GM23338 (cell line): ENCODE results near the gene FAM171A1. TPM values are rescaled to one million over a fixed set of nuclear protein-coding genes. Genes with fewer than 3 reads are reported as not detected.
"Not testable (repeated sequence)": the region's sequence is repeated elsewhere in the genome, so short reads cannot be mapped to it uniquely, and the experiment has no call there.

ENCODE experiments used
- ATAC-seq: fragments of 200-7000 bp; cut with Tn5 transposase; 3 replicates; pipeline ENCODE4 v1.9.1; 2020
- DNase-seq: peaks from one replicate; pipeline ENCODE4 v3.0.0-alpha.2; 2015; ENCODE audit warnings: low spot score
- H2AFZ ChIP-seq: fragments of 200-600 bp; sonication (generic); 2 replicates; pipeline ENCODE4 v1.8.0; 2016; ENCODE audit warnings: antibody characterized with exemption, mild to moderate bottlenecking, moderate library complexity
- H3F3A ChIP-seq: fragments of 200-600 bp; sonication (generic); replicated peaks from 2 replicates; pipeline ENCODE4 v1.8.0; 2017; ENCODE audit warnings: antibody characterized with exemption, mixed run types, low read depth
- H3K27ac ChIP-seq: fragments of 200-600 bp; sonication (generic); 2 replicates; pipeline ENCODE4 v1.6.1; 2016; ENCODE audit warnings: low read depth
- H3K27me3 ChIP-seq: fragments of 200-600 bp; sonication (generic); 2 replicates; pipeline ENCODE4 v1.8.0; 2016; ENCODE audit warnings: mild to moderate bottlenecking, mixed run types, moderate library complexity; ENCODE audit not compliant: insufficient read depth
- H3K36me3 ChIP-seq: fragments of 200-600 bp; sonication (generic); 2 replicates; pipeline ENCODE4 v1.8.0; 2016; ENCODE audit warnings: mild to moderate bottlenecking; ENCODE audit not compliant: insufficient read depth
- H3K4me1 ChIP-seq: fragments of 200-600 bp; sonication (generic); 2 replicates; pipeline ENCODE4 v1.8.0; 2016; ENCODE audit warnings: mild to moderate bottlenecking, moderate library complexity; ENCODE audit not compliant: insufficient read depth
- H3K4me2 ChIP-seq: fragments of 200-600 bp; sonication (generic); 2 replicates; pipeline ENCODE4 v1.7.1; 2017; ENCODE audit warnings: mixed run types
- H3K4me3 ChIP-seq: fragments of 200-600 bp; sonication (generic); 2 replicates; pipeline ENCODE4 v1.6.1; 2016; ENCODE audit warnings: mixed run types
- H3K79me2 ChIP-seq: fragments of 200-600 bp; sonication (generic); replicated peaks from 2 replicates; pipeline ENCODE4 v1.8.0; 2017; ENCODE audit warnings: mild to moderate bottlenecking; ENCODE audit not compliant: insufficient read depth
- H3K9me2 ChIP-seq: fragments of 200-600 bp; sonication (generic); 2 replicates; pipeline ENCODE4 v1.8.0; 2017; ENCODE audit not compliant: insufficient read depth
- H4K20me1 ChIP-seq: fragments of 200-600 bp; sonication (generic); replicated peaks from 2 replicates; pipeline ENCODE4 v1.8.0; 2017; ENCODE audit warnings: mild to moderate bottlenecking; ENCODE audit not compliant: insufficient read depth
- H3K27ac Mint-ChIP-seq: 2 replicates; pipeline ENCODE4 v1.8.0; 2020; ENCODE audit warnings: inconsistent platforms, mild to moderate bottlenecking, moderate library complexity, mixed read lengths
- H3K27me3 Mint-ChIP-seq: 3 replicates; pipeline ENCODE4 v1.8.0; 2022; ENCODE audit warnings: low read depth, mild to moderate bottlenecking, moderate library complexity, mixed read lengths, inconsistent platforms; ENCODE audit not compliant: insufficient read depth, poor library complexity
- H3K36me3 Mint-ChIP-seq: 3 replicates; pipeline ENCODE4 v1.8.0; 2021; ENCODE audit warnings: low read depth, mild to moderate bottlenecking, inconsistent platforms, moderate library complexity, mixed read lengths
- H3K4me1 Mint-ChIP-seq: 3 replicates; pipeline ENCODE4 v1.8.0; 2020; ENCODE audit warnings: mild to moderate bottlenecking, inconsistent platforms, mixed read lengths
- H3K4me3 Mint-ChIP-seq: 3 replicates; pipeline ENCODE4 v1.8.0; 2021; ENCODE audit warnings: moderate library complexity, mild to moderate bottlenecking, inconsistent platforms, mixed read lengths
- H3K9me3 Mint-ChIP-seq: 3 replicates; pipeline ENCODE4 v1.8.0; 2020; ENCODE audit warnings: moderate library complexity, mild to moderate bottlenecking, inconsistent platforms, mixed read lengths
- CREB1 ChIP-seq: fragments of 250-450 bp; sonication (Bioruptor Pico); IDR thresholded peaks from 2 replicates; pipeline ENCODE4 v1.5.0; 2020; ENCODE audit warnings: low read depth, mild to moderate bottlenecking, moderate library complexity
- EZH2 ChIP-seq: fragments of 200-600 bp; sonication (generic); IDR thresholded peaks from one replicate; pipeline ENCODE4 v1.8.0; 2017; ENCODE audit warnings: antibody characterized with exemption, mild to moderate bottlenecking, low read depth; ENCODE audit not compliant: unreplicated experiment
- EZH2phosphoT487 ChIP-seq: fragments of 200-600 bp; sonication (generic); IDR thresholded peaks from one replicate; pipeline ENCODE4 v1.8.1; 2018; ENCODE audit warnings: antibody characterized with exemption; ENCODE audit not compliant: unreplicated experiment
- STAT1 ChIP-seq: IDR thresholded peaks from one replicate; pipeline ENCODE4 v1.6.1; 2016; ENCODE audit warnings: antibody characterized with exemption; ENCODE audit not compliant: unreplicated experiment
- ZNF114 ChIP-seq: fragments of 250-450 bp; sonication (Bioruptor Pico); IDR thresholded peaks from 2 replicates; pipeline ENCODE4 v1.5.0; 2020; ENCODE audit warnings: mild to moderate bottlenecking, moderate library complexity
- ZNF331 ChIP-seq: fragments of 250-450 bp; sonication (Bioruptor Pico); IDR thresholded peaks from 2 replicates; pipeline ENCODE4 v1.5.0; 2020; ENCODE audit warnings: low read depth, mild to moderate bottlenecking, moderate library complexity
- polyA plus RNA-seq: library from polyadenylated mRNA; unstranded; fragments of >200 nt; fragmentation: Nextera tagmentation; extraction: Ambion mirVana; gene quantifications from 2 replicates; pipeline ENCODE4 v1.2.1, GENCODE V29; 2016
- total RNA-seq: library from RNA; depleted of rRNA; stranded (reverse); fragments of >200 nt; shearing (Covaris generic); gene quantifications from 2 replicates; pipeline ENCODE4 v1.2.3, GENCODE V29; 2014
- TF ChIP-seq, protein P1 (sequence below), 2 experiments: fragments of 200-600 bp in 1 of 2; sonication (generic) in 1 of 2; conservative IDR thresholded peaks; 2 replicates each; pipeline versions ENCODE4 v1.5.1 to v1.6.1; 2016 to 2017; ENCODE audit warnings: antibody characterized with exemption in 2 of 2, low read depth in 2 of 2, mild to moderate bottlenecking in 2 of 2, moderate library complexity in 1 of 2
- TF ChIP-seq, protein P2 (sequence below): IDR thresholded peaks from one replicate; pipeline ENCODE4 v1.6.1; 2018; ENCODE audit warnings: antibody characterized with exemption; ENCODE audit not compliant: unreplicated experiment
- TF ChIP-seq, protein P3 (sequence below): IDR thresholded peaks from 2 replicates; pipeline ENCODE4 v1.6.1; 2016; ENCODE audit warnings: antibody characterized with exemption

FAM171A1 gene
- total and polyA plus RNA-seq, 2 experiments from 2014 or later: 11.3 to 32.2 TPM

DNA sequence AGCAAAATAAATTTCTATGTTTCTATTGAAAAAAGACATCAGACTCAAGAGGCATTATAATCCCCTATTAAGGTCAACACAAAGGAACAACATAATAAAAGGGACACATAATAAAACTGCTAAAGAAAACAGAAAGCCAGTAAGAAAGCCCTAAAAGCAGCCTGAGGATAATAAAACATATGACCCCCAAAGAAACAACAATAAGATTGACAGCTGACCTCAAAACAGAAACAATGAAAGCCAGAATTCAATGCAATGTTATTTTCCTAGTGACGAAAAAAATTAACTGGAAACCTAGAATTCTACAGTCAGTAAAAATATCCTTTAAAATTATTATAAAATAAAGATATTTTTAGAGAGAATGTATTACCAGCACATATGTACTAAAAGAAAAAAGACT, 44.9 kb upstream of the FAM171A1 start (continued):
- TF ChIP-seq, protein P1, sequence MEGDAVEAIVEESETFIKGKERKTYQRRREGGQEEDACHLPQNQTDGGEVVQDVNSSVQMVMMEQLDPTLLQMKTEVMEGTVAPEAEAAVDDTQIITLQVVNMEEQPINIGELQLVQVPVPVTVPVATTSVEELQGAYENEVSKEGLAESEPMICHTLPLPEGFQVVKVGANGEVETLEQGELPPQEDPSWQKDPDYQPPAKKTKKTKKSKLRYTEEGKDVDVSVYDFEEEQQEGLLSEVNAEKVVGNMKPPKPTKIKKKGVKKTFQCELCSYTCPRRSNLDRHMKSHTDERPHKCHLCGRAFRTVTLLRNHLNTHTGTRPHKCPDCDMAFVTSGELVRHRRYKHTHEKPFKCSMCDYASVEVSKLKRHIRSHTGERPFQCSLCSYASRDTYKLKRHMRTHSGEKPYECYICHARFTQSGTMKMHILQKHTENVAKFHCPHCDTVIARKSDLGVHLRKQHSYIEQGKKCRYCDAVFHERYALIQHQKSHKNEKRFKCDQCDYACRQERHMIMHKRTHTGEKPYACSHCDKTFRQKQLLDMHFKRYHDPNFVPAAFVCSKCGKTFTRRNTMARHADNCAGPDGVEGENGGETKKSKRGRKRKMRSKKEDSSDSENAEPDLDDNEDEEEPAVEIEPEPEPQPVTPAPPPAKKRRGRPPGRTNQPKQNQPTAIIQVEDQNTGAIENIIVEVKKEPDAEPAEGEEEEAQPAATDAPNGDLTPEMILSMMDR (conservative IDR thresholded peaks at IDR 0.05; ENCODE audit: low read depth in 2 of 2): no peak
- TF ChIP-seq, protein P2, sequence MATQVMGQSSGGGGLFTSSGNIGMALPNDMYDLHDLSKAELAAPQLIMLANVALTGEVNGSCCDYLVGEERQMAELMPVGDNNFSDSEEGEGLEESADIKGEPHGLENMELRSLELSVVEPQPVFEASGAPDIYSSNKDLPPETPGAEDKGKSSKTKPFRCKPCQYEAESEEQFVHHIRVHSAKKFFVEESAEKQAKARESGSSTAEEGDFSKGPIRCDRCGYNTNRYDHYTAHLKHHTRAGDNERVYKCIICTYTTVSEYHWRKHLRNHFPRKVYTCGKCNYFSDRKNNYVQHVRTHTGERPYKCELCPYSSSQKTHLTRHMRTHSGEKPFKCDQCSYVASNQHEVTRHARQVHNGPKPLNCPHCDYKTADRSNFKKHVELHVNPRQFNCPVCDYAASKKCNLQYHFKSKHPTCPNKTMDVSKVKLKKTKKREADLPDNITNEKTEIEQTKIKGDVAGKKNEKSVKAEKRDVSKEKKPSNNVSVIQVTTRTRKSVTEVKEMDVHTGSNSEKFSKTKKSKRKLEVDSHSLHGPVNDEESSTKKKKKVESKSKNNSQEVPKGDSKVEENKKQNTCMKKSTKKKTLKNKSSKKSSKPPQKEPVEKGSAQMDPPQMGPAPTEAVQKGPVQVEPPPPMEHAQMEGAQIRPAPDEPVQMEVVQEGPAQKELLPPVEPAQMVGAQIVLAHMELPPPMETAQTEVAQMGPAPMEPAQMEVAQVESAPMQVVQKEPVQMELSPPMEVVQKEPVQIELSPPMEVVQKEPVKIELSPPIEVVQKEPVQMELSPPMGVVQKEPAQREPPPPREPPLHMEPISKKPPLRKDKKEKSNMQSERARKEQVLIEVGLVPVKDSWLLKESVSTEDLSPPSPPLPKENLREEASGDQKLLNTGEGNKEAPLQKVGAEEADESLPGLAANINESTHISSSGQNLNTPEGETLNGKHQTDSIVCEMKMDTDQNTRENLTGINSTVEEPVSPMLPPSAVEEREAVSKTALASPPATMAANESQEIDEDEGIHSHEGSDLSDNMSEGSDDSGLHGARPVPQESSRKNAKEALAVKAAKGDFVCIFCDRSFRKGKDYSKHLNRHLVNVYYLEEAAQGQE: no peak
- TF ChIP-seq, protein P3, sequence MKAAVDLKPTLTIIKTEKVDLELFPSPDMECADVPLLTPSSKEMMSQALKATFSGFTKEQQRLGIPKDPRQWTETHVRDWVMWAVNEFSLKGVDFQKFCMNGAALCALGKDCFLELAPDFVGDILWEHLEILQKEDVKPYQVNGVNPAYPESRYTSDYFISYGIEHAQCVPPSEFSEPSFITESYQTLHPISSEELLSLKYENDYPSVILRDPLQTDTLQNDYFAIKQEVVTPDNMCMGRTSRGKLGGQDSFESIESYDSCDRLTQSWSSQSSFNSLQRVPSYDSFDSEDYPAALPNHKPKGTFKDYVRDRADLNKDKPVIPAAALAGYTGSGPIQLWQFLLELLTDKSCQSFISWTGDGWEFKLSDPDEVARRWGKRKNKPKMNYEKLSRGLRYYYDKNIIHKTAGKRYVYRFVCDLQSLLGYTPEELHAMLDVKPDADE: no peak
- TF ChIP-seq EZH2: no peak
- TF ChIP-seq STAT1: no peak
- TF ChIP-seq ZNF114: no peak
- TF ChIP-seq ZNF331 (CRISPR knock-in tag): no peak

DNA sequence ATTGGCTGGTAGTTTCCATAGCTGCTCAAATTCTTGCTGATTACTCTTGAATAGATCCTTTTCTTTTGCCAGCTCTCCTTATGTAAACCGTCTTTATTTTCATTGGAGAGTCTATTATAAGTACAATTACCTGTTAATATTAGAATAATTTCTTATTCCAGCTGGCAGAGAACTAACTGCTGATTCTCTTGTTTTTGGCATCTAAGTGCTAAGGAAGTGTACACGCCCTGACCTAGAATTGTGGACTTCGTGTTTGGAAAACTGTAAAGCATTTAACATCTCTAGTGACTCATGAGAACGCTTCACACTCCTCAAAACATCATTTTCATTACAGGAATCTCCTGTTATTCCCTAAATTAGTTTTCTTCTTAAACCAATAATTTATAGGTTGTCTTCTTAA, 39.9 kb upstream of the FAM171A1 start:
- Histone ChIP-seq H3K4me1 (no peaks in the 10 kb centered on the region), H3K9me2 (no peaks in the 10 kb centered on the region), H2AFZ (no peak overlapping the region), H3K27me3 (no peaks in the 10 kb centered on the region), H3K36me3 (no peaks in the 10 kb centered on the region), H3K79me2 (no peaks in the 10 kb centered on the region), H3K4me2 (no peak overlapping the region), H3F3A (no peaks in the 10 kb centered on the region), H3K27ac (no peak overlapping the region), H4K20me1 (no peaks in the 10 kb centered on the region), H3K4me3 (no peak overlapping the region)
- Mint-ChIP-seq H3K9me3 (no peaks in the 10 kb centered on the region), H3K27me3 (peaks cover 5% of the 10 kb centered on the region), H3K27ac (no peak overlapping the region), H3K4me1 (no peaks in the 10 kb centered on the region), H3K4me3 (no peak overlapping the region), H3K36me3 (no peaks in the 10 kb centered on the region)
- DNase-seq (no peak), ATAC-seq (no peak)
- TF ChIP-seq, protein P2: no peak
- no peak for TF ChIP-seq CREB1 (CRISPR knock-in tag)
- TF ChIP-seq, protein P1 (conservative IDR thresholded peaks at IDR 0.05; ENCODE audit: low read depth in 2 of 2): no peak
- no peak for TF ChIP-seq EZH2phosphoT487
- TF ChIP-seq EZH2: no peak

DNA sequence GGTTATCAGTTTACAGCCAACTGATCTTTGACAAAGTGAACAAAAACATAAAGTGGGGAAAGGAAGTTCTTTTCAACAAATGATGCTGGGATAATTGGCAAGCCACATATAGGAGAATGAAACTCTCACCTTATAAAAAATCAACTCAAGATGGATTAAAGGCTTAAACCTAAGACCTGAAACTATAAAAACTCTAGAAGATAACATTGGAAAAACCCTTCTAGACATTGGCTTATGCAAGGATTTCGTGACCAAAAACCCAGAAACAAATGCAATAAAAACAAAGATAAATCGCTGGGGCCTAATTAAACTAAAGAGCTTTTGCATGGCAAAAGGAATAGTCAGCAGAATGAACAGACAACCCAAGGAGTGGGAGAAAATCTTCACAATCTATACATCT, 38.3 kb upstream of the FAM171A1 start:
- not testable (repeated sequence) for H3K79me2 ChIP-seq, H3K27ac Mint-ChIP-seq, H3K4me2 ChIP-seq, H3K27me3 Mint-ChIP-seq, H3K4me1 Mint-ChIP-seq, DNase-seq, H3F3A ChIP-seq, H3K4me3 ChIP-seq, H3K4me1 ChIP-seq, ATAC-seq, H3K36me3 Mint-ChIP-seq, H4K20me1 ChIP-seq, H2AFZ ChIP-seq, H3K27me3 ChIP-seq, H3K36me3 ChIP-seq, H3K27ac ChIP-seq, H3K9me2 ChIP-seq, H3K4me3 Mint-ChIP-seq, H3K9me3 Mint-ChIP-seq
